RWPE1 (cell line): ENCODE measurements around the gene DAND5.

Source experiments
- CTCF ChIA-PET: fragments of 350-600 bp; sonication (Branson Sonifier 250); formaldehyde crosslinking; extraction: SDS; loops from one replicate; lab custom pipeline; 2021; lab: Yijun Ruan, JAX
- POLR2A ChIA-PET: fragments of 400-600 bp; formaldehyde crosslinking; extraction: SDS; loops from one replicate; lab custom pipeline; 2020; ENCODE audit warnings: antibody characterized with exemption; ENCODE audit not compliant: low non-redundant PET; lab: Yijun Ruan, JAX
- DNase-seq: peaks from one replicate; pipeline ENCODE4 v3.0.0; 2012; ENCODE audit warnings: low spot score
- H3K27ac ChIP-seq: fragments of 450-650 bp; 2 replicates; pipeline ENCODE4 v1.5.1; 2017
- TF ChIP-seq, protein P1 (sequence below): fragments of 450-650 bp; conservative IDR thresholded peaks from 2 replicates; pipeline ENCODE4 v1.5.1; 2017; ENCODE audit warnings: low read depth, mild to moderate bottlenecking

Gene DAND5

DNA sequence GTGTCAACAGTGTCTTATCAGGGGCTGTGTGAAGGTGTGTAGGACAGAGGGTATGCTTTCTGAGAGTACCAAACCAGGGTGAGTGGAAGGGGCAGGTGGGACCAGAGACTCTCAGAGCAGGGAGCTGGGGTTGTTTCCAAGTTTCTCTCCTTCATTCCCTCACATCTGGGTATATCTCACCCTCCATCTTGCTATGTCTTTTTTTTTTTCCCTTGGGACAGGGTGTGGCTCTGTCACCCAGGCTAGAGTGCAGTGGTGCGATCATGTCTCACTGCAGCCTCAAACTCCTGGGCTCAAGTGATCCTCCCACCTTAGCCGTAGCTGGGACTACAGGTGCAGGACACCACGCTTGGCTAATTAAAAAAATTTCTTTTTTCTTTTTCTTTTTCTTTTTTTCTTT lies 10.6 kb downstream of the DAND5 start:
- H3K27ac ChIP-seq = no peak overlapping the region
- TF ChIP-seq, protein P1, sequence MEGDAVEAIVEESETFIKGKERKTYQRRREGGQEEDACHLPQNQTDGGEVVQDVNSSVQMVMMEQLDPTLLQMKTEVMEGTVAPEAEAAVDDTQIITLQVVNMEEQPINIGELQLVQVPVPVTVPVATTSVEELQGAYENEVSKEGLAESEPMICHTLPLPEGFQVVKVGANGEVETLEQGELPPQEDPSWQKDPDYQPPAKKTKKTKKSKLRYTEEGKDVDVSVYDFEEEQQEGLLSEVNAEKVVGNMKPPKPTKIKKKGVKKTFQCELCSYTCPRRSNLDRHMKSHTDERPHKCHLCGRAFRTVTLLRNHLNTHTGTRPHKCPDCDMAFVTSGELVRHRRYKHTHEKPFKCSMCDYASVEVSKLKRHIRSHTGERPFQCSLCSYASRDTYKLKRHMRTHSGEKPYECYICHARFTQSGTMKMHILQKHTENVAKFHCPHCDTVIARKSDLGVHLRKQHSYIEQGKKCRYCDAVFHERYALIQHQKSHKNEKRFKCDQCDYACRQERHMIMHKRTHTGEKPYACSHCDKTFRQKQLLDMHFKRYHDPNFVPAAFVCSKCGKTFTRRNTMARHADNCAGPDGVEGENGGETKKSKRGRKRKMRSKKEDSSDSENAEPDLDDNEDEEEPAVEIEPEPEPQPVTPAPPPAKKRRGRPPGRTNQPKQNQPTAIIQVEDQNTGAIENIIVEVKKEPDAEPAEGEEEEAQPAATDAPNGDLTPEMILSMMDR = no peak
- ChIA-PET CTCF (interaction anchor here (0.6 to 2.1 kb wide), 4 partner anchors 15 to 610 kb away, joined by 3 to 8 read pairs (median 5); no protein-coding TSS in a partner anchor), POLR2A (no interaction called here)
- no peak for DNase-seq

GRCh38 chr19:12982648-12983047 lies 13.3 kb downstream of the DAND5 start:
- TF ChIP-seq, protein P1 = no peak
- ChIA-PET POLR2A (no interaction called here), CTCF (interaction anchor here (0.7 to 2.5 kb wide), 3 partner anchors 51 to 112 kb away, joined by 3 to 22 read pairs (median 3); no protein-coding TSS in a partner anchor)

GRCh38 chr19:12983091-12983490 lies 13.7 kb downstream of the DAND5 start:
- no peak for DNase-seq
- TF ChIP-seq, protein P1 = no peak
- CTCF ChIA-PET = interaction anchor here (0.7 to 2.5 kb wide), 6 partner anchors 50 to 118 kb away, joined by 3 to 22 read pairs (median 4); no protein-coding TSS in a partner anchor
- POLR2A ChIA-PET = no interaction called here
- H3K27ac ChIP-seq = peak overlapping the region; percentile 30

More at GRCh38 chr19:12982648-12983047, 13.3 kb downstream of the DAND5 start:
- no peak for DNase-seq
- no peak overlapping the region for H3K27ac ChIP-seq

- ChIA-PET CTCF (interaction anchor here (0.6 to 2.5 kb wide), 7 partner anchors 48 to 118 kb away, joined by 3 to 22 read pairs (median 4); no protein-coding TSS in a partner anchor), POLR2A (no interaction called here)
- peak; percentile 81 for DNase-seq
- TF ChIP-seq, protein P1 = peak; percentile 96
- peak overlapping the region; percentile 30 for H3K27ac ChIP-seq
These were observed 14.3 kb downstream of the DAND5 start for GRCh38 chr19:12983542-12984142.

DNA sequence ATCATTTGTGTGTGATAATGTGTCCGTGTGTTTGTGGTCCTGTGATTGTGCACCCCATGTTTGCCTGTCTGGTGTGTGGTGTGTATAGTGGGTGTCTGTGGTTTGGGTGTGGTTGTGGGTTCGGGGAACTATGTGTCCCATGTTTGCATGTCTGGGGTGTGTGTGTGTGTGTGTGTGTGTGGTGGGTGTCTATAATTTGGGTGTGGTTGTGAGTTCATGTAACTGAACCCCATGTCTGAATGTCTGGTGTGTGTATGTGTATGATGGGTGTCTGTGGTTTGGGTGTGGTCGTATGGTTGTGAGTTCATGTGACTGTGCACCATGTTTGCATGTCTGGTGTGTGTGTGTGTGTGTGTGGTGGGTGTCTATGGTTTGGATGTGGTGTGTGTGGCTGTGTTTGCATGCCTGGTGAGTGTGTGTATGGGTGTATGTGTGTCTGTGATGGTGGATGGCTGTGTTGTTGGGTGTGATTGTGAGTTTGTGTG lies 14.8 kb downstream of the DAND5 start:
- peak overlapping the region; percentile 30 for H3K27ac ChIP-seq
- DNase-seq = no peak
- ChIA-PET CTCF (interaction anchor here (0.6 to 2.5 kb wide), 9 partner anchors 48 to 1412 kb away, joined by 3 to 22 read pairs (median 4); no protein-coding TSS in a partner anchor), POLR2A (no interaction called here)
- TF ChIP-seq, protein P1 = no peak

DNA sequence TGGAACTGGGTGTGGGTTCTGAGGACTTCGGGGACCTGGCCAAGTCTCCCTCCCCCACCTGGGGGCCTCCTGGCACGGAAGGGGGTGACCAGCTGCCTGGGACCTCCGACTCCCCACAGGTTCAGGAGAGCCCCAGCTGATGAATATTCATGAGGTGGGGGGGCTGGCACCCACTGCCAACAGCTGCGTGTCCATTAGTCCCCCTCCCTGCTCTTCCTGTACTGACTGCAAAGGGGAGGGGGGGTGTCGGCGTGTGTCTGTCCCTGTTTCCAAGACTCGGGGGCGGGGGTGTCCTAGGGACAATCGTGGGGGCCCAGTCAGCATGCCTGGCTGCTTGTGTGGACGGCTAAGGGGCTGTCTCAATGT lies 15.3 kb downstream of the DAND5 start:
- H3K27ac ChIP-seq = peak overlapping the region; percentile 30
- TF ChIP-seq, protein P1 = no peak
- POLR2A ChIA-PET = no interaction called here
- CTCF ChIA-PET = interaction anchor here (0.7 to 2.4 kb wide), 3 partner anchors 47 to 1413 kb away, joined by 3 to 6 read pairs (median 5); no protein-coding TSS in a partner anchor
- no peak for DNase-seq
